ENCODE measurements around the gene EBF4.
"Not testable (repeated sequence)": the region's sequence is repeated elsewhere in the genome, so short reads cannot be mapped to it uniquely, and the experiment has no call there.

Gene EBF4

DNA sequence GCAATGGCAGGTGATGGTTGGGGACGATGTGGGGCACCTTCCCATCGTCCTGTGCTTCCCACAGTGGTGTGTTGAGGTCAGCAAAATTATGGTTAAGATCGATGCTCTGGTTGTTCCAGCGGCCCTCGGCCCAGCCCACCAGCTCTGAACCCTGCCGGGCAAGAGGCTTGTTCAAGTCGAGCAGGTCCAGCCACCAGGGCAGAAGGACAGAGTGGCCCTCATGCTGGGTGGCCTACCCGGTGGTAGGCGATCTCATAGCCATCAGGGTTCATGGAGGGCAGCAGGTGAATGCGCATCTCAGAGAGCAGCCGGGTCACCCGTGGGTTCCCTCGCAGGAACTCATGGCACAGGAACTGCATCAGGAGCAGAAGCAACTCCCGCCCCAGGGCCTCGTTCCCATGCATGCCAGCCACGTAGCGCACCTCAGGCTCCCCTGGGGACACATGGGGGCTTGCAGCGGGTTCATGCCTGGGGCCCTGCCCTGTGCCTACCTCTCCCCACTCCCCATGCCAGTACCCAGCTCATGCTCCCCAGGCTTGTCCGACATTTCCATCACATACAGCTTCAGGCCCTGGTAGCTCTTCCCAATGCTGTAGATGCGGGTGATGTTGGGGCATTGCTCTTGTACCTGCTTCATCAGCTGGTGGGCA lies 103.6 kb downstream of the EBF4 start:
- no peak for DNase-seq (ENCODE audit: low read depth)

DNA sequence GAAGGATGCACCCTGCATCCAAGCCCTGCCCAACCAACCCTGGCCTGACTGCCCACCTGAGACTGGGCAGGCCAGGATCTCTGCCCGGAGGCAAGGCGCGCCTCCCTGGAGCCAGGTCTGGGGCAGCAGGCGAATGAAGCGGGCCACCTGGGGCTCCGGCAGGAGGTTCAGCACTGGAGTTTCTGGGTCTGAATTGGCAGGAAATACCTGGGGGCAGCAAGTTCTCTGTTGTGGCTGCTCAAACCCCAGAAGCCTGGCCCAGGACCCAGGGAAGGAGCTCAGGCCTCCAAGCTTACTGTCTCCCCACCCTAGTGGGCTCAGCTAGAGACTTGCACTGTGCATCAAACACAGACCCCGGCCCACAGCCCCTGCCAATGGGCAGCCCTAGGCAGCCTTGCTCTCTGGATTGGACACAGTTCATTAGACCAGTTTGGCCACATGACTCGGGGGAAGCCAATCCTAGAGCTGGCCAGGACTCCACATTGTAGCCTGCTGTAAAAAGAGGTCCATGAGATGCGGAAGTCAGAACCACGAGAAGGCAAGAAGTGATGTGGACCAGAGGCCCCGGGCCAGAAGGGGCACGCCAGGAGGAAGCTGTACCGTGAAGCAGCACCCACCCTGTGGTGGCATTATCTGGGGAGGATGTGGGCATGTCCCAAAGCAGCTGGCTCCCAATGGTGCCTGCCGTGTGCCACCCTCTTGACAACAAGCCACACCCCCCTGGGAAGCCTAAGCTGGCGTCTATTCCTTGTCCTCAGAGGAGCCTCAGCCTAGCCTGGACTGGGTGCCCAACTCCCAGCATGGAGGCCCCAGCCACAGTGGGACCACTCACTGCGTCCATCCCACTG lies 104.8 kb downstream of the EBF4 start:
- no peak for DNase-seq (ENCODE audit: low read depth)

DNA sequence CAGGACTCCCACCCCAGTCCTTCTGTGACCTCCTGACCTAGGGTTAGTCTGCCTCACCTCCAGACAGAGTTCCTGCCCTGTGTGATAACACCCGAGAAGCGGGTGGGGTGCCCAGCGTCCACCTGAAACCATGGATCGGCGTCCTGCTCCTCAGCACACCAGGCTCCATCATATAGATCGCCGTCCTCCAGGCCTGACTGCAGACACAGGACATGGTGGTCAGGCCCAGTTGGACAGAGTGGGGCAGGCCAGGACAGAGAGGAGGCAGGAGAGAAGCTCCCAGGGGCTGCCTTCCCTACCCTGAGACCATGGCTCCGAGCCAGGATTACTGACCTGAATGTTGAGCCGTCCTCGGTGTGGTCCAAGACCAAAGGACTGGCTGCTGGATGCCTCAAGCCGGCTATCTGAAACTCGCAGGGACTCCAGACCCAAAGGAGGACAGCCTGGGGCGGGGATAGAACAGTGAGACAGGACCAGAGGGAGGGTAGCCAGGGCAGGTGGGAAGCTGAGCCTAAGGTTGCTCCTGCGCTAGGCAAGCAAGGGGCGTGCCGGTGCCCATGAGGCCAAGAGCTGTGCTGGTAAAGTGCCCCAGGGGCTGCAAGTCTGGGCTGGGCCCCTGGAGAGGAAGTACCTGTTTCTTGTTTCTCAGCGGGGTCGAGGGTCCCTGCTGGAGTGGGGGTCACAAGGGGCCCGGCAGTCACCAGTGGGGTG lies 105.7 kb downstream of the EBF4 start:
- no peak for DNase-seq (ENCODE audit: low read depth)

DNA sequence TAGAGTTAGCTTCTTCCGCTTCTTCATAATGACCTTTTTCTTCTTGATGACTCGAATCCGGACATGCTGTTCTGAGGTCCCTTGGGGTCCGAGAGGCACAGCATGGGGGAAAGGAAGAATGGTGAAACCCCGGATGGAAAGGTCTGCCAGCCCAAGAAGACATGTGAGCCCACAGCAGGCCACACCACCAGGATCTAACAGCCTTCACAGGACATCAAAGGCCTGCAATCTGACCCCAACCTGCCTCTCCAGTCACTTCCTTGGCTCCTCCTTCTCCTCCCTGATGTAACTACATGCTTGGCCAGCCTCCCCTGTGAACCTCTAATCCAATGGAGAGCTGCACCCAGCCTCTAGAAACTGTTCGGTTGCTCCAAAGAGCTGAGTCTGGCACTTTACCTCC lies 106.2 kb downstream of the EBF4 start:
- DNase-seq (ENCODE audit: low read depth), result no peak

DNA sequence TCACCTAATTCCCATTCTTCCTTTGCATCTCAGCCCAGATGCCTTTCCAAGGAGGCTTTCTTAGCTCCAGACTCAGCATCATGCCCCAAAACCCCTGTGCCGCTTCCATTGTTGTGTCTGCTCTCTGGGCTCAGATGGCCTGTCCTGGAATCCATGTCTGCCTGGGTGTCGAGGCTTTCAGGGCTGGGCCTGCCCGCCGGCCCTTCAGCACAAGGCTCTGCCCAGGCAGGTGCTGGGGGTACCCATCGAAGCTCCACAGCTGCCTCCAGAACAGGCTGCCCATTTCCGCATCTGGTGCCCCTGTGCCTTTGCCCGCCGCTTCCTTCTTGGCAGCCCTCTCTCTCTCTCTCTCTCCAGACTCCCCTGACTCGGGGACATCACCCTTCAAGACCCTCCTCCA lies 106.7 kb downstream of the EBF4 start:
- DNase-seq (ENCODE audit: low read depth), result no peak

DNA sequence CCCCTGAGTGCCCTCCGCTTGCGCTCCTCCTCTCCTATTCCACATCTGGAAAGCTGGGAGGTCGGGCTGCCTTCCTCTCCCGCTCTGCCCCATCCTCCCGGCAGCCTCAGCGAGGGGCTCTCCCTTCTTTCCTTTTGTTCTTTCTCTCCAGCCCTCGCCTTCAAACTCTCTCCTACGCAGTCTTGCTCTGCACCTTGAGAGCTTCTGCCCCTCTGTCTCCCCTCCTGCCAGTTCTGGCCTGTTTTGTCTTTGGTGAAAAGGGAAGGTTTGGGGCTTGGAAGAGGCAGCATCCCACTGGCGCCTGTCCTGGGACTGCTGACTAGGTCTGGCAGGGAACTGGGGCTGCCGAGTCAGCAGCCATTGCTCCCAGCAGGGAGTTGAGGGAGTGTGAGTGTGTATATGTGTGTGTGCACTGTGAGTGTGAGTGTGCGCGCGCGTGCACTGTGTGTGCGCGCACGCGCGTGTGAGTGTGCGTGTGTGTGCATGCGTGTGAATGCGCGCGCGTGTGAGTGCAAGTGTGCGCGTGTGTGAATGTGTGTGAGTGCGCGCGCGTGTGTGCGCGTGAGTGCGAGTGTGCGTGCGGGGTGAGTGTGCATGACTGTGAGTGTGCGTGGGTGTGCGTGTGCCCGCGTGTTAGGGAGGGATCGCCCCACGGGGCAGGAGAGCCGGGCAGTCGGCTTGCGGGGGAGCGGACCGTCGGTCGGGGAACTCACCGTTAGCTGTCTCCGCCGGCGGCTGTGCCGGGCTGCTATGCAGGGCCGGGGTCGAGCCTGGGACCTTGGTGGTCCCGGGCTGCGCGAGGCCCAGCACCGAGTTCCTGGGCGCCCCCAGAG lies 107.3 kb downstream of the EBF4 start:
- DNase-seq (ENCODE audit: low read depth), result no peak

DNA sequence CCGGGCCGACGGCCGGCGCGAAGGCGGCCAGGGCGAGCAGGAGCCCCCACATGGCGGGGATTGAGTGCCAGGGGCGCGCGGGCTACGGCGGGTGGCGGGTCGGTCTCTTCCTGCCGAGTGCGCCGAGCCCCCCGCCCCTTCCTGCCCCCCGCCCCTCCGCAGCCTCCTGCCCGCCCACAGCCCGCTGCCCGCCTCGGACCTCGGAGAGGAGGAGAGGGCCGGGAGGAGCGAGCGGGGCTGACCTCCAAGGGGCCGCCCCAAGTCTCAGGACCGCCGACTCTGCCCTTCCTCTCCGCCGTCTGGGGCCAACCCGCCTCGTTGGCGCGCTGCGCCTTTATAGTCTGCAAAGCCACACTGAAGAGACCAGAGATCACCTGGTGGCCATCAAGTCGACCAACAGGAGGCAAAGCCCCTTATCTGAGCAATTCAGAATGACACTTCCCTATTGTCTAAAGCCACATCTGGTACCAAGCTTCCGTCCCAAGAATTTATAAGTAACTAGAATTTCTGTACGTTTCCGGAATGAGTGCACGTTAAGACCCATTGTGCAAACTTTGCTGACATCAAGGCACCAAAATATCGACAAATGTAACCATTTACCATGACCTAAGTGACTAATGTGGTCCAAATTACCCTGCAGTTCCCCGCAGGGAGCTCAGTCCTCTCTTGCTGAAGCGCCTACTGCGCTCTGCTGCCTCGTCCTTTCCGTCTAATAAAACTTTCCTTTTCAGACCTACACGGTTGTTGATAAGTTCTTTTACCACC lies 108.1 kb downstream of the EBF4 start, which contains the start of gene CPXM1:
Gene CPXM1, minus strand, starts transcription at position 107 of the 765 bp plus-strand sequence. Its CDS starts 55 bp downstream, at position 52.
- DNase-seq (ENCODE audit: low read depth), result no peak

DNA sequence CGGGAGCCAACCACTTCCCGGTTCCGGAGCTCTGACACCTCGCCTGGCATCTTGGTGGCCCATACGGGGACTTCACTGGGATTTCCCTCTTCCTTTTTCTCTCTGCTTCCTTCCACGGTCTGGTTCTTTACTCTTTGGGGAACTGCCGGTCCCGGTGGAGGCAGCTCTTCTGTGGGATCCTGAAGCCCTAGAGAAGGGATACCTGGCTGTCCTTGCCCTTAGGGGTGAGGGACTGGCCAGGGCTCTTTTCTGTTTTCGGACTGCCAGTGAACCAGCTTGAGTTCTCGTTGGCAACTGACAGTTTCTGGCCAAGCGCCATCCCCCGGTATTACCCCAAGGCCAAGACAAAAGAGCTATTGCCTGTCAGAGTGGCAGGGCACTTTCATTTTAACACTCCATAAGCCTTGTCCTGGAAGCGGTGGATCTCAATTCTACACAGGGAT lies 108.7 kb downstream of the EBF4 start:
- DNase-seq (ENCODE audit: low read depth), result no peak

DNA sequence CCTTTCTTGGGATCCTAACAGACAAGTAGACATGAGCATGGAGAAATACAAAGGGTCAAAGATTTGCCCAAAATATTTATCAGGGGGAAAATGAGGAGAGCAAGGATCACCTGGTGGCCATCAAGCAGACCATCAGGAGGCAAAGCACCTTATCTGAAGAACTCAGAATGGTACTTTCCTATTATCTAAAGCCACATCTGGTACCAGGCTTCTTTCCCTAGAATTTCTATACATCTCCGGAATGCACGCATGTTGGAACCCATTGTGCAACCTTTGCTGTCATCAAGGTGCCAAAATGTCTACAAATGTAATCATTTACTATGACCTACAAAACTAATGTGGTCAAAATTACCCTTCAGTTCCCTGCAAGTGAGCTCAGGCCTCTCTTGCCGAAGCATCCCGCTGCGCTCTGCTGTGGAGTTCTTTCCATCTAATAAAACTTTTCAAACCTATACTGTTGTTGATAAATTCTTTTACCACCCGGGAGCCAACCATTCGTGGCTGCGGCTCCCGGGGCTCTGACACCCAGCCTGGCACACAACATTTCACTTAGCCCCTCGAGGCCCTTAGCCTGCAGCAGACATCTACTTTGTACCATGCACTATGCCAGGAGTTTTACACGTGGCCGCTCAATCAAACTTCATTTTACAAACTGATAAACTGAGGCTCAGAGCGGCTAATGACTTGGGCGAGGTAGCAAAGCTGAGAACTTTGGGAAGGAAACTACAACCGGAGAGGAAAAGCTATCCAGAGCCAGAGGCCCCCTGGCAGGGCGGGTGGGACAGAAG lies 111.7 kb downstream of the EBF4 start:
- no peak for DNase-seq (ENCODE audit: low read depth)

DNA sequence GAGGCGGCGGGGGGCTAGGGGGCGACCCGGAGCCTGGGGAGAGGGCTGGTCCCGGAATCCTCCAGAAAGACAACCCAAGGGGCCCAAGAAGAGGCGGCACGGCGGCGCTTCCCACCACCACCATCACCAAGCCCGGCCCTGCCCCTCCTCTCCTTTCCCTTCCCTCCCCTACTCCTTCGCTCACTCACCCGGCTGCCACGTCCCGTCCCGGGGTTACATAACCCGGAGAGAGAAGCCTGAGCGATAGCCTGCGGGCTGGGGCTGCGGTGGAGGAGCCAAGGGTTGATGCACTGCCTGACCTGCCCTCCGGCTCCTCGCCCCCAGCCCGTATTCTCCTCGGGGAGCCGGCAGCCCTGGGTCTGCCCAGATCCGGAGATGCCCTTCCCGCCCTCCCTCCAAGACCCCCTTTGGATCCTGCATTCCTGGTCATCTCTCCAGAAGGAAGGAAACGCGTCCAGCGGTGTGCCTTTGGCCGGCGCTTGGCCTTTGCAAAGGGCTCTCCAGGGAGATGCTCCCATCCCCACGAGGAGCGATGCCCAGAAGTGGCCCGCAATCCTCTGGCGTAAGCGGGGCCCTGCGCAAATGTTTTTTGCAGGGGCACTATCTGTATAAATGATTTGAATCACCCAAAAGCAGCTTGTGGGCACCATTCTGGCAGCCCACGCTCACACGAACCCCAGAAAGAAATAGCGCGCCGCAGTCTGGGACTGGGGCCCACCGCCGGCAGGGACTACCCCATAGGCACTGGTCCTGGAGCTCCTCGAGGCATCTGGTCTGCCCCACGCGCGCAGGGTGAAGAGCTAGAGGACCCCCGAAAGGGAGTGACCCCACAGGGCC lies 112.5 kb downstream of the EBF4 start:
- DNase-seq (ENCODE audit: low read depth), result no peak

DNA sequence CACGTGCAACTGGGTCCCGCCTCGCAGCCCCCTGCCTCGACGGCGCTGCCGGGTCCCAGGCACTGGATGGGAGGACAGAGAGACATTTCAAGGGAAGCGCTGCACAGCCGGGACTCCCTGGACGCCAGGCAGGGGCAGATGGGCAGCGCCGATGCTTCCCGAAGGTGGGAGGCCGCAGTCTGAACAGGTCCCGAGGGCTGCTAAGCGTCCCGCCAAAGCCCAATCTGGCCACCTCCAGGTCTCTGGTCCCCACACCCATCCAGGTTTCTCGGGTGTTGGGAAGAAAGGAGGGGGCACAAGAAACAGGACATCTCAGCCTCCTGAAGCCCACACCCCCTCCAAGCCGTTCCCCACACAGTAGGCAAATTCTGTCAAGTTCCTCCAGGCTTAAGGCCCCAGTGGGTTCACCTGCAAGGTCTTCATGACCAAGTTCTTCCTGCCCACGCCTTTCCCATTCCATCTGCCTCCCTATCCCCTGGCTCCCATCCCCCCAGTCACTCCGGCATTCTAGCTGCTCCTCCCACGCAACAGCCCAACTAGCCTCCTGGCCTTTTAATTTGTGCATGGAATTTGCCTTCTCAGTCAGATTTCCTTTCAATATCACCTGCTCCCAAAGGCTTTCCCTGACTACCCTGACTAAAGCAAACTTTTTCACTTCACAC lies 113.2 kb downstream of the EBF4 start:
- DNase-seq (ENCODE audit: low read depth), result no peak

DNA sequence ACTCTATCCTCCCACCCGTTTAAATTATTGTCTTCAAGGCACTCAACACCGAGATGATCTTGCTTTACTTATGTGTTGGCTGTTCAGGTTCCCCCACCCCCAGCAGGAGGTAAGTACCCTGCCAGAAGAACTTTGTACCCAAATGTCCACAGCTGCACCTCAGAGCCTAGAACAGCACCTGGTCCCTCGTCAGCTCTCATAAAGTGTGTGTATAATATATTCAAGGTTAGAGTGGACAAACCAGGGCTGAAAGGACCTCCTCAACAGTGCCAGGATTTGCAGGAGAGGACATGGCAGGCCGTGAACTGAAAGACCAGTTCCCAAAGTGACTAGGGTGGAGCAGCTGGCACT lies 113.7 kb downstream of the EBF4 start:
- no peak for DNase-seq (ENCODE audit: low read depth)

DNA sequence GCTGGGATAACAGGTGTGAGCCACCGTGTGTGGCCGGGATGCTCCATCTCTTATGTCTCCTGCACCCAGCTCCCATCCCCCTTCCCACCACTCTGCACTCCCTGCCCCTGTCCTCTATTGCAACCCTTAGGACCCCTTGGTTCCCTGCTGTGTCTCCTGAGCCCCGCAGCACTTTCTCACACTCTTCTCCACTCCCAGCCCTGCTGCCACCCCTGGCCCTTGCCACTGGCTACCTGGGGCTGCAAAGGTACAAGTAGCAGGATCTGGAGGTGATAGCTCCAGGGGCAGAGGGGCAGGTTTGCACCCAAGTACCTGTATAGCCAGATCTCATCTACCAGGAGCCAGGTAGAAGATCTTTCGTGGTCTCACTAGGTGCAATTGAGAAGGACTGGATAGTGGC lies 114.4 kb downstream of the EBF4 start:
- DNase-seq (ENCODE audit: low read depth), result no peak

DNA sequence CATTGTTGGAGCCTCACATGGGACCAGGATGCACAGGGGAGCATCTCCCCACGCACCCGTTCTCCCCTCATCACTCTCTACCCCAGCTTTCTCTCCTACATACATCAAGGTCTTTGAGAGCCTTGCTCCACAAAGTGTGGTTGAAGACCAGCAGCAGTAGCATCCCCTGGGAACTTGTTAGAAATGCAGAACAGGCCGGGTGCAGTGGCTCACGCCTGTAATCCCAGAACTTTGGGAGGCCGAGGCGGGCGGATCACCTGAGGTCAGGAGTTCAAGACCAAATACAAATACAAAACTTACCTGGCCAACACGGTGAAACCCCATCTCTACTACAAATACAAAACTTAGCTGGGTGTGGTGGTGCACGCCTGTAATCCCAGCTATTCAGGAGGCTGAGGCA lies 115.3 kb downstream of the EBF4 start:
- DNase-seq (ENCODE audit: low read depth), result not testable (repeated sequence)

DNA sequence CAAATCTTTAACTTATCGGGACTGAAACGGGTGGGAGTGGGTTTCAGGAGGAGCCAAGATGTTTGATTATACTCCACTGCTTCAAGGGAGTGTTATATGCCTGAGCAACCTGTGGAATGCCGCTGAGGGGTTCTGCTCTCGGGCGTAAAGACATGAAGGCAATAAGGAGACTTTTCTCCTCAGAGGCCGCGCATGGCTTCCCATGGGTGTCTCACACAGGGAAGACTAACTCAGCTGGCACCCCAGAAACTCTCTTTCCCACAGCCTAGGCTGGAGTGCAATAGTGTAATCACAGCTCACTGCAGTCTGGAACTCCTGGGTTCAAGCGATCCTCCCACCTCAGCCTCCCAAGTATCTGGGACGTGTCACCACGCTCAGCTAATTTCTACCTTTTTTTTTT lies 117.1 kb downstream of the EBF4 start:
- no peak for DNase-seq (ENCODE audit: low read depth)

Data from activated T-cell treated with anti-CD3 and anti-CD28 coated beads for 1 hour (primary cell).